IMR-90 (cell line): ENCODE results near the gene MEIOB.

Source experiments
- BHLHE40 ChIP-seq: fragments of 150-350 bp; IDR thresholded peaks from 2 replicates; pipeline ENCODE4 v1.6.1; 2016; ENCODE audit warnings: mild to moderate bottlenecking, low read depth, low read length
- CEBPB ChIP-seq: IDR thresholded peaks from 2 replicates; pipeline ENCODE4 v1.6.1; 2012; ENCODE audit warnings: low read depth, low read length, improper control_type of control experiment
- CHD1 ChIP-seq: IDR thresholded peaks from 2 replicates; pipeline ENCODE4 v1.6.1; 2012; ENCODE audit warnings: low read depth, low read length, improper control_type of control experiment
- MAFK ChIP-seq: IDR thresholded peaks from 2 replicates; pipeline ENCODE4 v1.6.1; 2012; ENCODE audit warnings: low read depth, low read length, improper control_type of control experiment
- MXI1 ChIP-seq: IDR thresholded peaks from 2 replicates; pipeline ENCODE4 v1.6.1; 2012; ENCODE audit warnings: low read depth, mild to moderate bottlenecking, low read length, moderate library complexity, borderline replicate concordance
- NFE2L2 ChIP-seq: fragments of 150-350 bp; IDR thresholded peaks from 2 replicates; pipeline ENCODE4 v1.6.1; 2016; ENCODE audit warnings: low read depth, mild to moderate bottlenecking, low read length
- POLR2A ChIP-seq: IDR thresholded peaks from 2 replicates; pipeline ENCODE4 v1.6.1; 2012; ENCODE audit warnings: mild to moderate bottlenecking, low read depth, low read length
- RAD21 ChIP-seq: IDR thresholded peaks from 2 replicates; pipeline ENCODE4 v1.6.1; 2012; ENCODE audit warnings: low read length, improper control_type of control experiment
- RCOR1 ChIP-seq: IDR thresholded peaks from 2 replicates; pipeline ENCODE4 v1.6.1; 2012; ENCODE audit warnings: mild to moderate bottlenecking, low read length, improper control_type of control experiment; ENCODE audit not compliant: insufficient replicate concordance
- RFX5 ChIP-seq: IDR thresholded peaks from 2 replicates; pipeline ENCODE4 v1.8.0; 2012; ENCODE audit warnings: low read depth, mild to moderate bottlenecking, low read length, moderate library complexity
- SMC3 ChIP-seq: fragments of 150-350 bp; IDR thresholded peaks from 2 replicates; pipeline ENCODE4 v1.6.1; 2016; ENCODE audit warnings: low read depth, mild to moderate bottlenecking, antibody characterized with exemption, low read length, moderate library complexity
- TF ChIP-seq, protein P1 (sequence below): conservative IDR thresholded peaks from 2 replicates; pipeline ENCODE4 v1.5.1; 2012; ENCODE audit warnings: mild to moderate bottlenecking, low read depth, low read length, improper control_type of control experiment
- TF ChIP-seq, protein P2 (sequence below): fragments of 150-350 bp; IDR thresholded peaks from 2 replicates; pipeline ENCODE4 v1.6.1; 2016; ENCODE audit warnings: low read depth, mild to moderate bottlenecking, low read length, moderate library complexity, borderline replicate concordance

GRCh38 chr16:1793578-1794220, 78.3 kb downstream of the MEIOB start, which contains the start of gene IGFALS:
- TF ChIP-seq POLR2A: no peak
- TF ChIP-seq, protein P1, sequence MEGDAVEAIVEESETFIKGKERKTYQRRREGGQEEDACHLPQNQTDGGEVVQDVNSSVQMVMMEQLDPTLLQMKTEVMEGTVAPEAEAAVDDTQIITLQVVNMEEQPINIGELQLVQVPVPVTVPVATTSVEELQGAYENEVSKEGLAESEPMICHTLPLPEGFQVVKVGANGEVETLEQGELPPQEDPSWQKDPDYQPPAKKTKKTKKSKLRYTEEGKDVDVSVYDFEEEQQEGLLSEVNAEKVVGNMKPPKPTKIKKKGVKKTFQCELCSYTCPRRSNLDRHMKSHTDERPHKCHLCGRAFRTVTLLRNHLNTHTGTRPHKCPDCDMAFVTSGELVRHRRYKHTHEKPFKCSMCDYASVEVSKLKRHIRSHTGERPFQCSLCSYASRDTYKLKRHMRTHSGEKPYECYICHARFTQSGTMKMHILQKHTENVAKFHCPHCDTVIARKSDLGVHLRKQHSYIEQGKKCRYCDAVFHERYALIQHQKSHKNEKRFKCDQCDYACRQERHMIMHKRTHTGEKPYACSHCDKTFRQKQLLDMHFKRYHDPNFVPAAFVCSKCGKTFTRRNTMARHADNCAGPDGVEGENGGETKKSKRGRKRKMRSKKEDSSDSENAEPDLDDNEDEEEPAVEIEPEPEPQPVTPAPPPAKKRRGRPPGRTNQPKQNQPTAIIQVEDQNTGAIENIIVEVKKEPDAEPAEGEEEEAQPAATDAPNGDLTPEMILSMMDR: no peak
- TF ChIP-seq RFX5: no peak
- no peak for TF ChIP-seq MAFK
- no peak for TF ChIP-seq RAD21
- TF ChIP-seq SMC3: no peak
- TF ChIP-seq, protein P2, sequence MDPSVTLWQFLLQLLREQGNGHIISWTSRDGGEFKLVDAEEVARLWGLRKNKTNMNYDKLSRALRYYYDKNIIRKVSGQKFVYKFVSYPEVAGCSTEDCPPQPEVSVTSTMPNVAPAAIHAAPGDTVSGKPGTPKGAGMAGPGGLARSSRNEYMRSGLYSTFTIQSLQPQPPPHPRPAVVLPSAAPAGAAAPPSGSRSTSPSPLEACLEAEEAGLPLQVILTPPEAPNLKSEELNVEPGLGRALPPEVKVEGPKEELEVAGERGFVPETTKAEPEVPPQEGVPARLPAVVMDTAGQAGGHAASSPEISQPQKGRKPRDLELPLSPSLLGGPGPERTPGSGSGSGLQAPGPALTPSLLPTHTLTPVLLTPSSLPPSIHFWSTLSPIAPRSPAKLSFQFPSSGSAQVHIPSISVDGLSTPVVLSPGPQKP: no peak
- no peak for TF ChIP-seq CEBPB
- no peak for TF ChIP-seq RCOR1
- TF ChIP-seq MXI1: no peak
- TF ChIP-seq BHLHE40: no peak
- TF ChIP-seq CHD1: no peak
- TF ChIP-seq NFE2L2: no peak
